Stimulated activated CD4-positive, alpha-beta T cell treated with anti-CD3 and anti-CD28 coated beads, Interleukin-4, amount 100 ng/mL, for 1 hour (primary cell): ENCODE data around the gene RFC4.

Experiments
- DNase-seq: peaks from one replicate; pipeline ENCODE4 v3.0.0-alpha.2; 2020

The RFC4 gene

GRCh38 chr3:186785495-186786018, 20.7 kb downstream of the RFC4 start:
- no peak for DNase-seq

- DNase-seq = no peak
Observed at GRCh38 chr3:186784820-186785494, 21.3 kb downstream of the RFC4 start.

DNA sequence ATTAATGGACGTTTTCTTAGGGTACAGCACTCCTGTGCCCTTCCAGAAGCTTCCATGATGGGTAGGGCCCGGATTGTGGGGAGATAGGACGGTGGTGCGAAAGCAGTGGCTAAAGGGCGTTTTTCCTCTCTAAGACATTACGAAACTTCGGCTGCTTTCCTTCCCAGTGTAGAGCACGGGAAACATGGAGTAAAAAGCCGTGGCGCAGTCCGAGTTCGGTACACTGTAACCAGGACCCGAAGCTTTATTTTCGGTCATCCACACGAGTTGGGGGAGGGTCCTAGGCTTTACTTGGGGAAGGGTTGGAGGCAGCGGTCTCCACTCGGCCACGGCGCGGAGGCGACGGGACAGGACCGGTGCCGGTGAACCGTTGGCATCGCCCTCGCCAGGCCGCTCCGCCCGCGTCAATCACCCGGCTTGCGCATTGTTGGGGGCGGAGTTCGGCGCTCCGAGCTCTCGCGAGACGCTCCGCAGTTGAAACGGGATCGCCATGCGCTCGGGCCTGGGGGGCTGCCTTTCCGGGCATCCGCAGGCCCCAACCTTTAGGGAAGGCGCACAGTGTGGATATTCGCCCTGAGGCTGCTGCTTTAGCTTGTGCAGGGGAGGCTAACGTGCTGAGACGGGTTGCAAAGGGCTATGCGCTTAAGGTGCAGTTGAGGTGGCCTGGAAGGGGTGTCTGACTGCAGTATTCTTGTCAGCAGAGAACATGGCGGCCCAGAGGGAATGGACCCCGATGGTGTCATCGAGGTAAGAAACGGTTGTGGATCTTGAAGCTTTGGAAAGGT, 22.4 kb downstream of the RFC4 start:
- peak; percentile 76 for DNase-seq

DNA sequence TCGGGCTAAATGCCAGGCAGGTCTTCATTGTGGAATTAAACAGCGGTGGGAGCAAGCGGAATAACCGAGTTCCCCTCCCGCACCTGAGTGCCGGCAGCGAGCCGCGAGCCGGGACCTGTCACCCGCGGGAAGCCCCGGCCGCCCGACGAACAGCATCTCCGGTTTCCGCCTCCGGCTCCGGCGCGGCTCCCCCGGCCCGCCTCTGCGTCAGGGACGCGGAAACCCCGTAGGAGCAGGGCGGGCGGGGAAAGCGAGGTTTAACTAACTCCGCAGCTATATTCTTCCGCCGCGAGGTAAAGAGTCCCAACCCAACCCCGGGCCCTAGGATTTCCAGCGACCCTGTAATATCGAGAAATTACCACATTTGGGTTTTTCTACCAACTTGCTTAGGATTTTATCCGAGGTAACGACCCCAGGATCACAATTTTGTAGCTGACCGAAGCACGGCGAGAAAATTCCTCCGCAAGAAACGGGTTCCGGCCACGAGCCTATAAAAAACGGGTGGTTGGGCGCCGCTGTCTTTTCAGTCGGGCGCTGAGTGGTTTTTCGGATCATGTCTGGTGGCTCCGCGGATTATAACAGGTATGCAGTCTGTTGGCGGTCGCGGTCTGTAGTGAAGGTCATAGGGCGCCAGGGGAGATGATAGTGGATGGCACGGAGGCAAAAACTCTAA, 23.1 kb downstream of the RFC4 start, which contains the start of gene EIF4A2:
Gene EIF4A2 (plus strand): TSS at position 520 of the 673 bp plus-strand sequence. CDS start 34 bp downstream, at position 554.
- peak; percentile 91 for DNase-seq

- DNase-seq = no peak
Observed at GRCh38 chr3:186782542-186783057, 23.7 kb downstream of the RFC4 start.

DNA sequence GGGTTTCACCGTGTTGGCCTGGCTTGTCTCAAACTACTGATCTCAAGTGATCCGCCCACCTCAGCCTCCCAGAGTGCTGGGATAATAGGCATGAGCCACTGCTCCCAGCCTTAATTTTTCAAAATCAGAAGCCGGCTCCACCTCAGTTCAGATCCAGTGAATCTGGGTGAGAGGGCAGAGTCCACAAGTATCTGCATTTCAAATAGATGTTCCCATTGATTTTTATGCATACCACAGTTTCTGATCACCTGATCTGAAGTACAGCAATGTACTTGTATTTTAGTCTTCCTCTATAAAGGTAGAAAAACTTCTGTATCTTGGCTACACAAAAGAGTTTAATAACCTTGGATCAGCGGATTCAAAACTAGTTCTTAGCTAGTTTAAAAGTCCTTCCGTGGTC, 27.1 kb downstream of the RFC4 start:
- no peak for DNase-seq

GRCh38 chr3:186775999-186776398, 30.3 kb downstream of the RFC4 start:
- no peak for DNase-seq

DNA sequence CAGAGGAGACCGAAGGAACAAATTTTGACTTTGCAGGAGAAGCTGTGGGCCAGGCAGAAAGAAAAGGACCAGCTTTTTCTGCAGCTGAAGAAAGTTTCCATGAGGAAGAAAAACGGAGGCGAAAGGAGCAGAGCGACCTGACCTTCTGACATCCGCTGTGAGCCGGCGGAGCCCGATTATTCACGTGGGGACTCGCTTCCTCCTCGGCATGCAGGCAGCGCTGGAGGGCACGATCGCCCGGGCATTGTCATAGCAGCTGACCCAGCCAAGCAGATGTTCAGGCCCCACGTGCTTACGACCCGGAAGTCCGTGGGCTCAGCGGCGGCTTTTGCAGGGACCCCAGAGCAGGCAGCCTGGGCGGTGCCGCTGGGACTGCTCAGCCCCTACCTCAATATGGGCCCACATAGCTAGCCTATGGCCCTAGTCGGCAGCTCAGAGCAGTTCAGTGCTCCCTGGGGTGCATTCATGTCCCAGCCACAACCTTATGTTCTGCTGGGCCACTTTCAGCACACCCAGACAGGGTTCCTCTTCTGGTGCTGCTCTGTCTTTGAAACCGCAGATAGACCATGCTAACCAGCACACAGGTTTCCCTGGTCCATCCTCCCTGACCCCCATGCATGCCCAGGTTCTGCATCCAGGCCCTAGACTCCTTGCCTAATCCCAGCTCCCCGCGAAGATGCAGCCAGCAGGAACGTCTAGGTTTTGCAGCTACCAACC, 33.4 kb downstream of the RFC4 start:
- peak; percentile 66 for DNase-seq

GRCh38 chr3:186772281-186772694, 34.0 kb downstream of the RFC4 start:
- peak; percentile 10 for DNase-seq

DNA sequence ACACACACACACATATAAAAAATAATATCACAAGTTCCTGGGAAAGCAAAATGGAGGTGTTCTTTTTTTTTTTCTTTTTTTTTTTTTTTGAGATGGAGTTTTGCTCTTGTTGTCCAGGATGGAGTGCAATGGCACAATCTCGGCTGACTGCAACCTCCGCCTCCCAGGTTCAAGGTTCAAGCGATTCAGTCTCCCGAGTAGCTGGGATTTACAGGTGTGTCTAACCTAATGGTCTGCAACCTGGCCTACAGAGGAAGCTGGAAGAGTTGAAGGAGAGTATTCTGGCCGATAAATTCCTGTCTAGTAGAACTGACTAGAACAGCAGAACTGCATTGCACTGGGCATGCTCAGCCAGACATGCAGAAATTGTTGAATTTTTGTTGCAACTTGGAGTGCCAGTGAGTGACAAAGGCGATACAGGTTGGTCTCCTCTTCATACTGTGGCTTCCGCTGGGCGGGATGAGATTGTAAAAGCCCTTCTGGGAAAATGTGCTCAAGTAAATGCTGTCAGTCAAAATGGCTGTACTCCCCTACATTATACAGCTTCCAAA, 45.3 kb downstream of the RFC4 start:
- DNase-seq = no peak

- DNase-seq = no peak
Observed at GRCh38 chr3:186760141-186760833, 46.0 kb downstream of the RFC4 start.

GRCh38 chr3:186759231-186759930, 46.9 kb downstream of the RFC4 start:
- no peak for DNase-seq

DNA sequence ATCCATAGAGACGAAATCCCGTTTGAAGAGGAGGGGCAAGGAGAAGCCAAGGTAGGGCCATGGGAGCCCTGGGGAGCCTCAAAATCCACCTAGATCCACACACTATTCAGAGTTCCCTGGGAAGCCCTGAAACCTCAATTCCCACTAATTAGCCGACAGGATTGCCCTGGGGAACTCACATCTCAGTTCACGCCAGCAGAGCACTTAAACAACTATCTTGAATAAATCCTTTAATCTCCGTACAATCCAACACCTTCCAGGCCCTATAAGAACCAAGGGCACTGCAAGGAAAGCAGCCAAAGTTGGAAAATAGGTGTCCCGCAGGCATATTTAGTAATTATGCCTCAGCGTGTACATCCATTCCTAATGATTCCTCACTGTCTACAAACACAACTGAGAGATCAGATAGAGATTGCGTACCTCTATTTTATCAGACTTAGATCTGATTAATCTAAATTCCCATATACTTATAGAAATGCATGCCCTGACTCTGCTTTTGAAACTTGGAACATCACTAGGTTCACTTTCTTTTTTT, 48.5 kb downstream of the RFC4 start:
- no peak for DNase-seq

DNA sequence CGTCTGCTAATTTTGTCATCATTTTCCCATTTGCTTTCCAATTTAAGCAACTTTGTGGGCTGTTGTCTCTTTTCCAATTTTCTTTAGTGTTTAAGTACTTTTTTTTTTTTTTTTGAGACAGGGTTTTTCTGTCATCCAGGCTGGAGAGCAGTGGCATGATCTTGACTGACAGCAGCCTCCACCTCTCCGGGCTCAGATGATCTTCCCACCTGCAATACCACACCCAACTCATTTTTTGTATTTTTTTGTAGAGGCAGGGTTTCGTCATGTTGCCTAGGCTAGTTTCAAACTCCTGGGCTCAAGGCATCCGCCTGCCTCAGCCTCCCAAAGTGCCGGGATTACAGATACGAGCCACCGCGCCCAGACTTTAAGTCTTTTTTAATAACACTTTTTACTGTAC, 49.1 kb downstream of the RFC4 start:
- DNase-seq = no peak

DNA sequence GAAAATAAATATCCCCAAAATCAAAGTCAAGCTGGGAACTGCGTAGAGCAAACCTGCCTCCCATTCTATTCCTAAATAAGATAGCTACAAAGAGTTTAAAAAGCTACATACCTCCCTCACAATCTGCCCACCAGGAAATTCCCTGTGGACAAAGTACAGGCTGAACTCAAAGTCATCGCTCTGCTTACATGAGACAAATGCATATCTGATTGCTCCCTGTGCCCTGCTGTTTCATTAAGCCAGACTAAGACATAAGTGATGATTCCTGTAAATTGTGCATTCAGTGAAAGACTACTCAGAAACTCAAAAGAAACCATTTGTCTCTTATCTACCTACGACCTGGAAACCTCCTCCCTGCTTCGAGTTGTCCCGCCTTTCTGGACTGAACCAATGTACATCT, 51.4 kb downstream of the RFC4 start:
- no peak for DNase-seq

GRCh38 chr3:186754006-186754405, 52.3 kb downstream of the RFC4 start:
- no peak for DNase-seq

- DNase-seq = no peak
Observed at GRCh38 chr3:186751480-186751879, 54.8 kb downstream of the RFC4 start.

GRCh38 chr3:186750316-186750715, 56.0 kb downstream of the RFC4 start:
- no peak for DNase-seq

DNA sequence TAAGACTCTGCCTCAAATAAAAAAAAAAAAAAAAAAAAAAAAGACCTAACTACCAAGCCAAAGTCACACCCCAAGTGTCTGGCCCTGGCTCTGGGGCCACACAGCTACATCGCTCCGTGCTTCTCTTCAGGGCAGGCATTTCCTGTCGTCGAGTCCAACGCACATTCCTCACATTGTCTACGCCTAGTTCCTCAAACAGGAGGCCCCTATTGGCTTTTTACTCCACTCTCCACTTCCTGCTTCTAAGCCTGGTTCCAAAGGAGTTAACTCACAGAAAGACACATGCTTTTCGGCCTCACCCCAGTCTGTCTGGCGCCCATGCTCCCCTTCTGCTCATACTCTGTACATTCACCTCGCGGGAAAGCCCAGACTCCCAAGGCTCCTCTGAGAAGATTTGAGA, 60.3 kb downstream of the RFC4 start:
- no peak for DNase-seq

GRCh38 chr3:186743666-186744065, 62.6 kb downstream of the RFC4 start:
- DNase-seq = no peak
